OCI-M1 (cell line): Measurements from ENCODE around the gene RSPRY1.
"Not testable (repeated sequence)": the region's sequence is repeated elsewhere in the genome, so short reads cannot be mapped to it uniquely, and the experiment has no call there.

Experiments
- DNase-seq: peaks from one replicate; lab custom pipeline; 2025; lab: John Stamatoyannopoulos, UW

RSPRY1 gene

GRCh38 chr16:57255686-57256415, 69.7 kb downstream of the RSPRY1 start:
- no peak for DNase-seq

DNA sequence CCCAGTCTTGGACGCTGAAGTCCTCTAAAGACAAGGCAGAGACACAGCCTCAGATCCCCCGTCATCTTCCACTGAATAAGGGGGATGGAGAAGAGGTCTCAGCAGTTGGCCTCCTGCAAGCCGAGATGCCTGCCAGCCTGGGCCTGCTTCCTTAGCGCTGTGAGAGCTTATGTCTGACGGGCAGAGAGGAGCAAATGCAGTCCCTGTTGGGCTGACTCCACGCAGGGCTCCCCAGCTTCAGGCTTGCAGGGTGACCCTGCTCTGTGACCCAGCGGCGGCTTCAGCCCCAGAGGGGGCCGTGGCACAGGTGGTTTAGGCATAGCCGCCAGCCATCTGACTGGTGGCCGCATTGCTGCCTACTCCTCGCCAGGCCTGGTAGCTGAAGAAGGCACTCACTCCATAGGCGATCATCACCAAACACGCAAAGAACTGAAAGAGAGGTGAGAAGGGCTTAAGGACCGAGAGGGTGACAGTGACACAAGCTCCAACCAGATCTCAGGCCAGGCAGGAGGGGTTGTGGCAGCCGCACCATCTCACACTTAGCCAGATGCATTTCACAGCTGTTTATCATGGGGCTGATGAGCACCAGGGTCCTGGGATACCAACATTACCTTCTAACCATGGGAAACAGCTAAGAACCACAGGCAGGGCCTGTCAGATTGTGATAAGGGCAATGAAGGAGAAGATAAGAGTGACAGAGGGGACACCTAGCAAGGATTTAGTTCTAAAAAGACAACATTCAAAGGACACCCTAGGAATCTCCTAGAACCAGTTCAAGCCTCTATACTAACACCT, 70.7 kb downstream of the RSPRY1 start:
- DNase-seq = peak; percentile 27

GRCh38 chr16:57257455-57258070, 71.4 kb downstream of the RSPRY1 start:
- DNase-seq = no peak

- no peak for DNase-seq
Observed at GRCh38 chr16:57258226-57258909, 72.2 kb downstream of the RSPRY1 start.

DNA sequence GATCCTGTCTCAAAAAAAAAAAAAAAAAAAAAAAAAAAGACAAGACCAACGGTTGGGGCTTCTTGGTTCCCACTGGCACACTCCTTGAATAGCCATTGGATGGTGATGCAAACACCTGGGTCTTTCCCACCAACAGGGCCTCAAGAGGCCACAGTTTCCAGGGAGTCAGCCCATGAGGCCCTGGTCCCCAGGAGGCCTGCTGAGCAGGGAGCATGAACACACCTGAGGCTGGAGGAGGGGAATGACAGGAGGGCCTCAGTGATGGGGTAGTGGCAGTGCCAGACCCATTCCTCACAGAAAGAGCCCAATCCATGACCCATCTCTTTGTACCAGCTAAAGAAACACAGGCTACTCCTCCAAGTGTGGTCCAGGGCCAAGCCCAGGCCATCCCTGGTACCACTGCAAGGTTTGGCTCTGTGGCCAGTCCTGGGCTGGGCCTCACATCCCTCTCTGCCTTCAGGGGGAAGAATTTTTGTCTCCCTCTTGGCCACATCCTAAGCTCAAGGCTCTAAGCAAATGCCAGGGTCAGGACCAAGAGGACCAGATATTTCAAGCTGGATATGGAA, 72.9 kb downstream of the RSPRY1 start:
- DNase-seq = no peak

- no peak for DNase-seq
Observed at GRCh38 chr16:57260294-57260929, 74.3 kb downstream of the RSPRY1 start.

- DNase-seq = no peak
Observed at GRCh38 chr16:57261806-57262205, 75.7 kb downstream of the RSPRY1 start.

DNA sequence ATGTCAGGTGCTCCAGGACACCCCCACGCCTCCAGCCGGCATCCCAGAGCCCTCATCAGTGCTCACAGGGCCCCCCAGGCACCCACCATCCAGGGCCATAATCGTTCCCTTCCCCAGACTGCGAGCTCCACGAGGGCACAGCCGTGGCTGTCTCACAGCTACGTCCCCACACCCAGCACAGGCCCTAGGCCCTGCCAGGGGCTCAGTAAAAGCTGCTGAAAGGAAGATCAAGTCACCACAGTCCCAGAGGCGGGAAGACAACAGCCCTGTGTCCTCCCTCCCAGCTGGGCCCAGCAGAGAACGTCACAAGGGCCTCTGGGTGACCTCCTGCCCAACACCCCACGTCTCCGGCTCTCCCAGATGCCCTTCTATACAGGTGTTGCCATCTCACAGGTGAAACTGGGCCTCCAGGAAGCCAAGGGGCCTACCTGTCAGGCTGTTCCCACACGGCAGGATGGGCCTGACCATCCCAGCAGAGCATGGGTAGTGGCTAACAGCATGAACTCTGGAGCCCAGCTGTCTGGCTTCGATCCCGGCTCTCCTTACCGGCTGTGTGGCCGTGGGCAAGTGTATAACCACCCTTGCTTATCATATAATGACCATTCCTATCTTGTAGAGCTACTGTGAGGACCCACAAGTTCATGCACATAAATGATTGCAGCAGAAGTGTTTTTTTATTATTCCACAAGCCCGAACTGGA, 76.9 kb downstream of the RSPRY1 start:
- peak; percentile 12 for DNase-seq

DNA sequence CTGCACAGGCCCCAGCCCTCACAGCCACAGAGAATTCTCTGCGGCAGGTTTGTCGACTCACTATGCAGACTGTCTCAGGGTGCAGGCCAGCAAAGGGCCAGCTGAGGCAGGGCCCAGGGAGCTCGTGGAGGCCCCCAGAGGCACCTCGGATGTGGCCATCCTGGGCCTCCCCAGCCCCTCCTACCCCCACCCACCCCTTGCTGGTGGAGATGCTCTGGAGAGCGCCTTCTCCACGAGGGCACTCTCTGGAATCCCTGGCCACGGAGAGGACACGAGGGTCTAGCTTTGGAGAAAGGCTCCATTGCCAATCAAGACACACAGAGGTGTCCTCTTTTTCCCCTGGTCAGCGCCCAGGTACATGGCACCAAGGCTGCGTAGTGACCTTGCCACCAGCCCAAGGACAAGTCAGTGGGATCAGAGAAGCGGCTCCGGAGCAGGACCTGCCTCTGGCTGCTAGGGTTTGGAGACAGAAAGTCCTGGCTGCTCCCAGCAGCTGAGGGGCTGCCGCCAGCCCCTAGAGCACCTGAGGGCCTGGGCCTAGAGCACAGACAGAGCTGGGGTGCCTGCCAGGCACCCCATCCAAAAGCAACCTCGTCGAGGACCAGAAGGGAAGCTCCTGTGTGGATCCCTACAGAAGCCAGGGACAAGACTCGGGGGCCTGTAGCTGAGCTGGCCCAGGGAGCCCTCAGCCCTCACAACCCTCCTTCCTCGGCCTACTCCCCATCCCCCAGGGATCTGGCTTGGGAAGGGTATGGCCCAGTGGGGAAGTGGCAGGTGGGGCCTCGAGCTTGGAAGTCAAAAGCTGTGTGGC, 77.6 kb downstream of the RSPRY1 start:
- no peak for DNase-seq

- peak; percentile 38 for DNase-seq
Observed at GRCh38 chr16:57264381-57264780, 78.3 kb downstream of the RSPRY1 start.

DNA sequence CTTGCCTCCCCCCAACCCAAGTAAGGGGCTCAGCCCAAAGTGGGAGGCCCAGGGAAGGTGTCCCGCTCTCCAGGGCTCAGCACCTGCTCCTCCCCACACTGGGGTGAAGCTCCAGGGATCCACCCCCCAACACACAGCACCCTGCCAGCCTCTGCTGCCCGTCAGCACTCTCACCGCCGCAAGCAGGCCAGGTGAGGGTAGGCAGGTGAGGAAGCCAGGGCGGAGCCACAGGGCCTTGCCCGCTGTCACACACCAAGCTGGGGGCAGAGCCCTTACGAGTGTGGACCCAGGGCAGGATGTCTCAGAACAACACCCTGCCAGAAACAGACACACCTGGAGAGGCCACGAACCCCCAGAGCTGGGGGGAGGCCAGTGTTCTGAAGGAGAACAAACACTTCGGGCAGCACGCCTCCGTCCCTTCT, 78.8 kb downstream of the RSPRY1 start:
- no peak for DNase-seq

DNA sequence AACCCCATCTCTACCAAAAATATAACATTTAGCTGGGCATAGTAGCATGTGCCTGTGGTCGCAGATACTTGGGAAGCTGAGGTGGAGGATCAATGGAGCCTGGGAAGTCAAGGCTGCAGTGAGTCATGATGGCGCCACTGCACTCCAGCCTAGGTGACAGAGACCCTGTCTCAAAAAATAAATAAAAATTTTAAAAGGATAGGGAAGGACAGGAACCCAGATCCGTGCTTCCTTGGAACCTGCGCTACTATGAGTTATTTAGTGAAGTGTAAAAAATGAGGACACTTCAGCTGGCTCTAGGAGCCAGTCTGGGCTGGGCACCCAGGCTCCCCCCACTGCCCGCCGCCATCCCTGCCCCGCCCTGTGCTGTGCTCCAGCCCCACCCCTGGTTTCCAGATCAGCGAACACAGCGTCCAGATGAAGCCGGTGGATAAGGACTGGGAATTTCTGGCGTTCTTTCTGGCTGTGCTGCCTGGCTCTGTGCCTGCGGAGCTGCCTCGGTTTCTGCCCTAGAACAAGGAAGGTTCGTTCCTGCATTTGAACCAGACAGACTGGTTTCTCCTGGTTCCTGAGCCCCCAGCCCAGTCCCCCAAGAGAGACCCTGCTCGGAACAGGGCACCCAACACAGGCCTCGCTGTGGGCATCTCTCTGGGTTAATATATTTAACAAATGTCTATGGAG, 79.9 kb downstream of the RSPRY1 start:
- peak; percentile 30 for DNase-seq

- DNase-seq = peak; percentile 42
Observed at GRCh38 chr16:57266531-57267260, 80.6 kb downstream of the RSPRY1 start.

GRCh38 chr16:57267343-57267742, 81.2 kb downstream of the RSPRY1 start:
- DNase-seq = not testable (repeated sequence)

DNA sequence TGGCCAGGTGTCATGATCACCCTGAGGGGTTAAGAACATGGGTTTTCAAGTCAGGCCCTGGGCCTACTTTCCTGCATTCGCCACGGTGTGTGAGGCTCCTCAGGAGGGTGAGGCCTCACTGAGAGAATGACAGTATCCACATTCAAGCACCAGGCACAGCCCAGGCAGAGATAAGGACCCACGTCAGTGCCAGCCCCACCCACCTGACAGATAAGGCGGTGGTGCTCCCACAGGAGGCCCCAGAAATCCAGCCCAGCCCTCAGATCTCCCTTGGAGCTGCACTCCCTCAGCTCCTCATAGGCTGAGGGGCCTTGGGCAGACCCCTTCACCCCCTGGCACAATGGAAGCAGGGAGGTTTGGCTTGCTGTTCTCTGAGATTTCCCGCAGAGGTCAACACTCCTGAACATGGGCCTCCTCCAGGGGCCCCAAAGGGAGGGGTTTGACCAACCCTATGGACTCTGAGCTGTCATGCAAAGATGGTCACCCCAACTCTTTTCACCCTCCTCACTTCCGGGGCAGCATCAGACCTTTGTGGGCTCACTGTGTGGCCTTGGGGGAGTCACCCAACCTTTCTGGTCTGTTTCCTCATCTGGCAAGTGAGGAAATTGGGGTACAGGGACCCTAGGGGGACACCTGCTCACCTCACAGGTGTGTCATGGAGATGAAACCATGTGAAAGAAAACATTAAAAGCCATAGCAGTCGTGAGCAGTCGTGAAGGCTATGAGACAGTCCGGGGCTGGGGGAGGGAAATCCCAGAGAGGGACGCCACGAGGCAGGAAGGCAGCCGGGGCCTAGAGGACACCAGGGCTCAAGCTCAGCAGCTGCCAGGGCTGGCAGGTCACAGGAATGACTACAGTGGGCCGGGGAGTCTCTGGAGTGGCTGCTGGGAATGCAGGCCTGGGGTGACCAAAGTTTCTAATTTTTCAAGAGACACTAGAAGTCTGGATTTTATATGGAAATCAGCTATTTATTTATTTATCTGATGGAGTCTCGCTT, 83.0 kb downstream of the RSPRY1 start:
- DNase-seq = peak; percentile 79

GRCh38 chr16:57270221-57271062, 84.3 kb downstream of the RSPRY1 start:
- DNase-seq = no peak

GRCh38 chr16:57271063-57271345, 84.9 kb downstream of the RSPRY1 start:
- no peak for DNase-seq
